ENCODE data around the gene MAPT.

MAPT gene

DNA sequence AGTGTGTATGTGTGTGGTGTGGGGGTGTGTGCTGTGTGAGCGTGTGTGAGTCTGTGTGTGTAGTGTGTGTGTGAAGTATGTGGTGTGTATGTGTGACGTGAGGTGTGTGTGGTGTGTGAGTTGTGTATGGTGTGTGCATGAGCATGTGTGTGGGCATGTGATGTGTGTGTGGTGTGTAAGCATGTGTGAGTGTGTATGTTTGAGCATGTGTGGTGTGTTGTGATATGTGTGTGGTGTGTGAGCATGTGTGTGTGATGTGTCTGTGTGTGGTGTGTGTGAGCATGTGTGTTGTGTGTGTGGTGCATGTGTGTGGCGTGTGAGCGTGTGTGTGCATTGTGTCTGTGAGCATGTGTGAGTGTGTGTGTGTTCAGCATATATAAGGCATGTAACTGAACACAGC is 20.9 kb downstream of the MAPT start:
- Histone ChIP-seq H3K27me3 (ENCODE audit: control insufficient read depth, low read length) (peaks cover 17% of the 10 kb centered on the region), H4K20me1 (ENCODE audit: control insufficient read depth, insufficient read depth, low read depth, low read length) (no peaks in the 10 kb centered on the region), H3K9me3 (ENCODE audit: control insufficient read depth, insufficient read depth, low read length) (no peaks in the 10 kb centered on the region), H3K36me3 (ENCODE audit: control insufficient read depth, low read length) (no peaks in the 10 kb centered on the region), H3K4me3 (ENCODE audit: low read length) (no peak overlapping the region), H3F3A (ENCODE audit: control insufficient read depth, insufficient read depth) (no peaks in the 10 kb centered on the region), H3K4me1 (ENCODE audit: control insufficient read depth, low read length) (no peaks in the 10 kb centered on the region), H3K4me2 (ENCODE audit: low read length) (no peak overlapping the region), H3K27ac (ENCODE audit: low read depth, low read length) (no peak overlapping the region), H3K9me2 (replicated peaks; ENCODE audit: control insufficient read depth, low read length) (no peaks in the 10 kb centered on the region), H3K79me2 (ENCODE audit: control insufficient read depth, low read length) (no peaks in the 10 kb centered on the region)
- TF ChIP-seq, protein P1, sequence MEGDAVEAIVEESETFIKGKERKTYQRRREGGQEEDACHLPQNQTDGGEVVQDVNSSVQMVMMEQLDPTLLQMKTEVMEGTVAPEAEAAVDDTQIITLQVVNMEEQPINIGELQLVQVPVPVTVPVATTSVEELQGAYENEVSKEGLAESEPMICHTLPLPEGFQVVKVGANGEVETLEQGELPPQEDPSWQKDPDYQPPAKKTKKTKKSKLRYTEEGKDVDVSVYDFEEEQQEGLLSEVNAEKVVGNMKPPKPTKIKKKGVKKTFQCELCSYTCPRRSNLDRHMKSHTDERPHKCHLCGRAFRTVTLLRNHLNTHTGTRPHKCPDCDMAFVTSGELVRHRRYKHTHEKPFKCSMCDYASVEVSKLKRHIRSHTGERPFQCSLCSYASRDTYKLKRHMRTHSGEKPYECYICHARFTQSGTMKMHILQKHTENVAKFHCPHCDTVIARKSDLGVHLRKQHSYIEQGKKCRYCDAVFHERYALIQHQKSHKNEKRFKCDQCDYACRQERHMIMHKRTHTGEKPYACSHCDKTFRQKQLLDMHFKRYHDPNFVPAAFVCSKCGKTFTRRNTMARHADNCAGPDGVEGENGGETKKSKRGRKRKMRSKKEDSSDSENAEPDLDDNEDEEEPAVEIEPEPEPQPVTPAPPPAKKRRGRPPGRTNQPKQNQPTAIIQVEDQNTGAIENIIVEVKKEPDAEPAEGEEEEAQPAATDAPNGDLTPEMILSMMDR (IDR thresholded peaks at IDR 0.05; ENCODE audit: low read depth, low read length, poor library complexity, severe bottlenecking): no peak
- no peak for TF ChIP-seq EZH2phosphoT487 (IDR thresholded peaks at IDR 0.05; ENCODE audit: borderline replicate concordance, low read length)

- peaks cover 18% of the 10 kb centered on the region for H3K27me3 ChIP-seq (ENCODE audit: control insufficient read depth, low read length)
- H3K4me3 ChIP-seq (ENCODE audit: low read length): no peak overlapping the region
- H4K20me1 ChIP-seq (ENCODE audit: control insufficient read depth, insufficient read depth, low read depth, low read length): no peaks in the 10 kb centered on the region
- H3K4me1 ChIP-seq (ENCODE audit: control insufficient read depth, low read length): no peaks in the 10 kb centered on the region
- no peak overlapping the region for H3K4me2 ChIP-seq (ENCODE audit: low read length)
- no peaks in the 10 kb centered on the region for H3F3A ChIP-seq (ENCODE audit: control insufficient read depth, insufficient read depth)
- TF ChIP-seq, protein P1 (IDR thresholded peaks at IDR 0.05; ENCODE audit: low read depth, low read length, poor library complexity, severe bottlenecking): no peak
- no peak for TF ChIP-seq EZH2phosphoT487 (IDR thresholded peaks at IDR 0.05; ENCODE audit: borderline replicate concordance, low read length)
- no peaks in the 10 kb centered on the region for H3K36me3 ChIP-seq (ENCODE audit: control insufficient read depth, low read length)
- H3K79me2 ChIP-seq (ENCODE audit: control insufficient read depth, low read length): no peaks in the 10 kb centered on the region
- H3K9me3 ChIP-seq (ENCODE audit: control insufficient read depth, insufficient read depth, low read length): no peaks in the 10 kb centered on the region
- H3K9me2 ChIP-seq (replicated peaks; ENCODE audit: control insufficient read depth, low read length): no peaks in the 10 kb centered on the region
- H3K27ac ChIP-seq (ENCODE audit: low read depth, low read length): no peak overlapping the region
Measured at GRCh38 chr17:45917081-45917480, 22.7 kb downstream of the MAPT start.

- Histone ChIP-seq H3K27me3 (ENCODE audit: control insufficient read depth, low read length) (peaks cover 19% of the 10 kb centered on the region), H4K20me1 (ENCODE audit: control insufficient read depth, insufficient read depth, low read depth, low read length) (no peaks in the 10 kb centered on the region), H3F3A (ENCODE audit: control insufficient read depth, insufficient read depth) (no peaks in the 10 kb centered on the region), H3K4me3 (ENCODE audit: low read length) (no peak overlapping the region), H3K9me3 (ENCODE audit: control insufficient read depth, insufficient read depth, low read length) (no peaks in the 10 kb centered on the region), H3K9me2 (replicated peaks; ENCODE audit: control insufficient read depth, low read length) (no peaks in the 10 kb centered on the region), H3K4me1 (ENCODE audit: control insufficient read depth, low read length) (no peaks in the 10 kb centered on the region), H3K4me2 (ENCODE audit: low read length) (no peak overlapping the region), H3K79me2 (ENCODE audit: control insufficient read depth, low read length) (no peaks in the 10 kb centered on the region), H3K27ac (ENCODE audit: low read depth, low read length) (no peak overlapping the region), H3K36me3 (ENCODE audit: control insufficient read depth, low read length) (no peaks in the 10 kb centered on the region)
- TF ChIP-seq, protein P1 (IDR thresholded peaks at IDR 0.05; ENCODE audit: low read depth, low read length, poor library complexity, severe bottlenecking): no peak
- TF ChIP-seq EZH2phosphoT487 (IDR thresholded peaks at IDR 0.05; ENCODE audit: borderline replicate concordance, low read length): no peak
Measured at GRCh38 chr17:45918241-45918745, 23.9 kb downstream of the MAPT start.
